GM12878 (cell line): ENCODE data around the gene MYO1C. TPM values are rescaled to one million over a fixed set of nuclear protein-coding genes. Genes with fewer than 3 reads are reported as not detected.
"Not testable (repeated sequence)": the region's sequence is repeated elsewhere in the genome, so short reads cannot be mapped to it uniquely, and the experiment has no call there.

Experiments
- ATAC-seq: fragments of 200-7000 bp; cut with Tn5 transposase; 3 replicates; pipeline ENCODE4 v1.9.1; 2020; ENCODE audit warnings: mild to moderate bottlenecking, moderate library complexity
- BruUV-seq: library from RNA; stranded (reverse); fragments of 400-500 nt; replicated peaks from 2 replicates; lab custom pipeline; 2021; lab: Mats Ljungman, UMichigan
- CTCF ChIA-PET: fragments of 300-600 bp; sonication (Branson Sonifier 250); formaldehyde crosslinking; extraction: SDS; loops from one replicate; lab custom pipeline; 2021; ENCODE audit warnings: inconsistent platforms; lab: Yijun Ruan, JAX
- POLR2A ChIA-PET: fragments of 350-600 bp; formaldehyde crosslinking; extraction: SDS; loops from one replicate; lab custom pipeline; 2021; ENCODE audit warnings: inconsistent platforms; lab: Charles Lee
- RAD21 ChIA-PET: fragments of 300-600 bp; sonication (Branson Sonifier 250); formaldehyde crosslinking; loops from one replicate; lab custom pipeline; 2023; ENCODE audit warnings: antibody characterized with exemption; ENCODE audit not compliant: unreplicated experiment; lab: Charles Lee
- SMC1A ChIA-PET: fragments of 300-600 bp; sonication (Branson Sonifier 250); formaldehyde crosslinking; loops from one replicate; lab custom pipeline; 2023; ENCODE audit not compliant: unreplicated experiment, uncharacterized antibody; lab: Charles Lee
- DNase-seq: peaks from one replicate; pipeline ENCODE4 v3.0.0-alpha.2; 2011; ENCODE audit warnings: low read depth, low spot score
- FAIRE-seq: peaks from 3 replicates; lab custom pipeline; 2011; peaks lifted over from hg19 to GRCh38; lab: Jason Lieb, UNC
- H2AFZ ChIP-seq: 2 replicates; pipeline ENCODE4 v1.6.0; 2011; ENCODE audit warnings: low read depth, low read length, control low read depth; ENCODE audit not compliant: control insufficient read depth
- H3K27ac ChIP-seq: 2 replicates; pipeline ENCODE4 v1.5.1; 2011; ENCODE audit warnings: control low read depth; ENCODE audit not compliant: control insufficient read depth, insufficient read depth
- H3K27me3 ChIP-seq, 2 experiments: replicated peaks in 1 of 2; 2 replicates each; pipeline versions ENCODE4 v1.6.0 to v1.6.1; 2011; ENCODE audit warnings: low read length in 1 of 2; ENCODE audit not compliant: control insufficient read depth in 2 of 2, insufficient read depth in 2 of 2
- H3K36me3 ChIP-seq, 2 experiments: 2 replicates each; pipeline ENCODE4 v1.5.1; 2011; ENCODE audit warnings: low read length in 1 of 2; ENCODE audit not compliant: control insufficient read depth in 2 of 2, insufficient read depth in 2 of 2
- H3K4me1 ChIP-seq: 2 replicates; pipeline ENCODE4 v1.6.1; 2011; ENCODE audit warnings: mild to moderate bottlenecking, low read length, moderate library complexity, mixed read lengths; ENCODE audit not compliant: control insufficient read depth, insufficient read depth
- H3K4me2 ChIP-seq: 2 replicates; pipeline ENCODE4 v1.6.0; 2011; ENCODE audit warnings: control low read depth; ENCODE audit not compliant: control insufficient read depth, insufficient read depth
- H3K4me3 ChIP-seq: fragments of 200-600 bp; sonication (generic); 2 replicates; pipeline ENCODE4 v1.5.1; 2016
- H3K79me2 ChIP-seq: 2 replicates; pipeline ENCODE4 v1.6.0; 2011; ENCODE audit warnings: low read length; ENCODE audit not compliant: control insufficient read depth, insufficient read depth
- H3K9ac ChIP-seq: 2 replicates; pipeline ENCODE4 v1.8.0; 2011; ENCODE audit warnings: low read length, control low read depth, mixed read lengths; ENCODE audit not compliant: control insufficient read depth, insufficient read depth
- H3K9me3 ChIP-seq: replicated peaks from 3 replicates; pipeline ENCODE4 v1.5.1; 2011; ENCODE audit warnings: mild to moderate bottlenecking, low read length; ENCODE audit not compliant: control insufficient read depth, insufficient read depth
- H4K20me1 ChIP-seq: 2 replicates; pipeline ENCODE4 v1.6.0; 2011; ENCODE audit not compliant: control insufficient read depth, insufficient read depth
- EED ChIP-seq: sonication (generic); IDR thresholded peaks from 2 replicates; pipeline ENCODE4 v1.6.1; 2016; ENCODE audit warnings: antibody characterized with exemption, low read depth
- LARP7 ChIP-seq: fragments of 450-650 bp; IDR thresholded peaks from 2 replicates; pipeline ENCODE4 v1.6.1; 2017; ENCODE audit warnings: mild to moderate bottlenecking
- MYC ChIP-seq: IDR thresholded peaks from 2 replicates; pipeline ENCODE4 v1.6.1; 2011; ENCODE audit warnings: mild to moderate bottlenecking, low read length, moderate library complexity, inconsistent platforms; ENCODE audit not compliant: insufficient read depth, insufficient replicate concordance, insufficient read length, severe bottlenecking
- NFIC ChIP-seq: IDR thresholded peaks from 2 replicates; pipeline ENCODE4 v1.6.1; 2012; ENCODE audit warnings: low read depth, mild to moderate bottlenecking, inconsistent platforms, low read length, moderate library complexity
- RB1 ChIP-seq: fragments of 450-650 bp; formaldehyde crosslinking; IDR thresholded peaks from 2 replicates; pipeline ENCODE4 v1.6.1; 2017; ENCODE audit warnings: mild to moderate bottlenecking, borderline replicate concordance
- REST ChIP-seq: IDR thresholded peaks from 2 replicates; pipeline ENCODE4 v1.6.1; 2012; ENCODE audit warnings: mild to moderate bottlenecking, low read depth, low read length
- SMC3 ChIP-seq: IDR thresholded peaks from 2 replicates; pipeline ENCODE4 v1.6.1; 2011; ENCODE audit warnings: low read length, improper control_type of control experiment, borderline replicate concordance
- YY1 ChIP-seq: IDR thresholded peaks from 2 replicates; pipeline ENCODE4 v1.6.1; 2011; ENCODE audit warnings: low read depth, mild to moderate bottlenecking, low read length
- WGBS: methylation state at CpG from one replicate; pipeline ENCODE4 v1.1.6; 2016; ENCODE audit warnings: low lambda C conversion rate; ENCODE audit not compliant: insufficient replicate concordance, insufficient coverage; ENCODE audit errors: missing lambda C conversion rate; 5-methylcytosine and 5-hydroxymethylcytosine counted together
- in situ Hi-C: fragments of 300-500 bp; cut with MboI; formaldehyde crosslinking; loops from 9 replicates; pipeline ENCODE4 v1.14.3; 2018; ENCODE audit warnings: mixed read lengths
- intact Hi-C: fragments of 100-400 bp; cut with micrococcal nuclease; formaldehyde crosslinking; loops from one replicate; pipeline ENCODE4 v1.14.2; 2022; ENCODE audit not compliant: unreplicated experiment
- polyA plus RNA-seq, 11 experiments: library from polyadenylated mRNA; depleted of rRNA in 4 of 11; unstranded in 6 of 11; stranded (reverse) in 5 of 11; fragments of >200 nt; fragmentation: Nextera tagmentation in 4 of 11; fragmentation: Illumina TruSeq in 1 of 11; extraction: Ambion mirVana in 4 of 11; extraction: Trizol in 1 of 11; gene quantifications; 1 replicate in 1 of 11; 2 replicates in 10 of 11; pipeline versions ENCODE4 v1.2.1 to v1.2.3, GENCODE V29; 2011 to 2016; ENCODE audit warnings: inconsistent platforms in 2 of 11, missing spikeins in 2 of 11, low read depth in 1 of 11
- total RNA-seq, 4 experiments: library from RNA; depleted of rRNA in 3 of 4; stranded (reverse); fragments of >200 nt in 3 of 4; fragmentation: Illumina TruSeq in 1 of 4; extraction: Trizol in 1 of 4; gene quantifications; 2 replicates each; pipeline versions ENCODE4 v1.2.1 to v1.2.3, GENCODE V29; 2013 to 2021

Gene MYO1C
- total and polyA plus RNA-seq, 10 of the 15 experiments (the other 5 are each of a cell fraction or from before 2014, with no cell fraction given), result 1.2 to 92.0 (median 36.6) TPM

DNA sequence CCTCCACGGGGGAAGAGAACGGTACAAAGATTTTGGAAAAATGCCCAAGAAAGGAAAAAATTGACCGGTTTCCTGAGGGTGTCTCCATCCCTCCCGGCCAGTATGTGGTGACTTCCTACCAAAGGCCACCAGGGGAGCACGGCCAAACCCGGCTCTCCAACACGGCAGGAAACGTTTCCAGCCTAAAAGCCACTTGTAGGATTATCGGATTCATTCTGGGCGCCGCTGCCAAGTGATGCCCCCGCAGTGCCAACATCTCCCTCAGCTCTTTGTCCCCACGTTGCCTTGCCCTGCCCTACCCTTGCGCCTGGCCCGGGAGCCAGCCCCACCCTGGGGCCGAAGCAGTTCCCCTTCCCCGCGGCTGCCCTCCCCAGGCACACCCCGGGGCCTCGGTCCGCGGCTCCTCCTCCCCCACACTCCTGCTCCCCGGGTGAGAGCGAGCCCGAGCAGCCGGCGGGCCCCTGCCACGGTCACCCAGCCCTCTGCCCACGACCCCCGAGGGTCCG is 37.1 kb downstream of the MYO1C start (continued):
- no peak for TF ChIP-seq REST
- TF ChIP-seq NFIC, result no peak
- TF ChIP-seq SMC3, result peak; percentile 15; the same call in 1 of the 2 replicates
- TF ChIP-seq YY1, result 0 out of 2 replicates have a peak, but pooled peaks have one; percentile 33
- TF ChIP-seq EED, result peak; percentile 74

GRCh38 chr17:1454541-1454940 is 37.9 kb downstream of the MYO1C start:
- H3K4me2 ChIP-seq, result peak overlapping the region; percentile 83
- no peaks in the 10 kb centered on the region for H3K9me3 ChIP-seq
- ChIA-PET RAD21 (interaction anchor here (1.1 to 1.9 kb wide), 3 partner anchors 62 to 89 kb away, joined by 3 to 11 read pairs (median 8); partner anchors contain the start of gene INPP5K), POLR2A (interaction anchor here (0.6 to 1.8 kb wide), 3 partner anchors 56 to 200 kb away, joined by 3 to 4 read pairs (median 3); no protein-coding TSS in a partner anchor)
- 46% methylated on average over 9 of the region's 9 CpGs for WGBS
- no TSS peak for BruUV-seq
- in situ Hi-C loops, result no loop called here
- peaks cover 7% of the 10 kb centered on the region; the same call in 1 of the 2 replicates for H4K20me1 ChIP-seq
- no peak overlapping the region for H2AFZ ChIP-seq
- DNase-seq, result no peak
- TF ChIP-seq LARP7, result no peak
- TF ChIP-seq RB1, result no peak
- no peak for TF ChIP-seq MYC
- TF ChIP-seq, all 136 proteins: peak for 0
- peak overlapping the region; percentile 73 for H3K4me3 ChIP-seq
- ChIA-PET CTCF (interaction anchor here (0.7 to 2.3 kb wide), 3 partner anchors 61 to 89 kb away, joined by 3 to 16 read pairs (median 4); no protein-coding TSS in a partner anchor), SMC1A (interaction anchor here (0.7 to 2.1 kb wide), 6 partner anchors 34 to 172 kb away, joined by 3 to 8 read pairs (median 4); no protein-coding TSS in a partner anchor)
- peaks cover 54% of the 10 kb centered on the region for H3K79me2 ChIP-seq
- FAIRE-seq, result no peak
- H3K4me1 ChIP-seq, result peaks cover 3% of the 10 kb centered on the region; the same call in 1 of the 2 replicates
- H3K27ac ChIP-seq, result peak overlapping the region; percentile 89; the same call in 1 of the 2 replicates
- H3K9ac ChIP-seq, result peak overlapping the region; percentile 90
- ATAC-seq, result no peak
- H3K27me3 ChIP-seq, result no peaks in the 10 kb centered on the region
- intact Hi-C loops, result no loop called here
- peaks cover 0 to 10% of the 10 kb centered on the region in 2 experiments; a peak in 2 of 4 replicates for H3K36me3 ChIP-seq

DNA sequence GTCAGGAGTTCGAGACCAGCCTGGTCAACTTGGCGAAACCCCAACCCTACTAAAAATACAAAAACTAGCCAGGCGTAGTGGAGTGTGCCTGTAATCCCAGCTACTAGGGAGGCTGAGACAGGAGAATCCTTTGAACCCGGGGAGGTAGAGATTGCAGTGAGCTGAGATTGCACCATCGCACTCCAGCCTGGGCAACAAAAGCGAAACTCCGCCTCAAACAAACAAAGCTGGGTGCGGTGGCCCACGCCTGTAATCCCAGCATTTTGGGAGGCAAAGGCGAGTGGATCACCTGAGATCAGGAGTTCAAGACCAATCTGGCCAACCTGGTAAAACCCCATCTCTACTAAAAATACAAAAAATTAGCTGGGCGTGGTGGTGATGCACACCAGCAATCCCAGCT is 38.8 kb downstream of the MYO1C start:
- in situ Hi-C loops, BruUV-seq, H2AFZ ChIP-seq, H3K4me1 ChIP-seq, H3K27ac ChIP-seq, ATAC-seq, H3K9me3 ChIP-seq, DNase-seq, H3K9ac ChIP-seq, H3K27me3 ChIP-seq, intact Hi-C loops, FAIRE-seq, H4K20me1 ChIP-seq: not testable (repeated sequence)
- WGBS, result 87% methylated on average over 11 of the region's 11 CpGs
- ChIA-PET POLR2A (interaction anchor here (0.6 to 1.8 kb wide), 3 partner anchors 57 to 200 kb away, joined by 3 to 4 read pairs (median 3); no protein-coding TSS in a partner anchor), RAD21 (interaction anchor here (1.1 to 1.9 kb wide), 4 partner anchors 62 to 88 kb away, joined by 3 to 11 read pairs (median 6); partner anchors contain the start of gene INPP5K), SMC1A (interaction anchor here (0.7 to 2.1 kb wide), 7 partner anchors 33 to 173 kb away, joined by 3 to 8 read pairs (median 4); no protein-coding TSS in a partner anchor), CTCF (interaction anchor here (0.7 to 2.3 kb wide), 4 partner anchors 36 to 88 kb away, joined by 3 to 16 read pairs (median 4); no protein-coding TSS in a partner anchor)
- Histone ChIP-seq H3K79me2 (peaks cover 62% of the 10 kb centered on the region), H3K4me2 (peak overlapping the region; percentile 23; the same call in 1 of the 2 replicates), H3K36me3 (peaks cover 0 to 11% of the 10 kb centered on the region in 2 experiments; a peak in 2 of 4 replicates), H3K4me3 (peak overlapping the region; percentile 40; the same call in 1 of the 2 replicates)
